AG09319 (cell line): ENCODE data around the gene OR3A2.
"Not testable (repeated sequence)": the region's sequence is repeated elsewhere in the genome, so short reads cannot be mapped to it uniquely, and the experiment has no call there.

ENCODE experiments used
- DNase-seq: peaks from one replicate; pipeline ENCODE4 v3.0.0-alpha.2; 2010; ENCODE audit warnings: low read depth; ENCODE audit errors: extremely low read depth
- CTCF ChIP-seq: IDR thresholded peaks from 2 replicates; pipeline ENCODE4 v1.5.1; 2011; ENCODE audit warnings: low read depth, mild to moderate bottlenecking, inconsistent platforms, low read length, moderate library complexity

The OR3A2 gene

GRCh38 chr17:3318336-3318735, 67.8 kb downstream of the OR3A2 start:
- DNase-seq = no peak
- no peak for TF ChIP-seq CTCF

- no peak for TF ChIP-seq CTCF
- DNase-seq = no peak
Measured at GRCh38 chr17:3316836-3317235, 69.3 kb downstream of the OR3A2 start.

- TF ChIP-seq CTCF = no peak
- no peak for DNase-seq
Measured at GRCh38 chr17:3308603-3309002, 77.5 kb downstream of the OR3A2 start.

GRCh38 chr17:3298260-3298659, 87.8 kb downstream of the OR3A2 start, which contains the start of gene OR3A1:
Gene OR3A1 (minus strand): TSS chr17:3298360. CDS start chr17:3292582, 5,778 bp downstream.
- DNase-seq = no peak
- no peak for TF ChIP-seq CTCF

- TF ChIP-seq CTCF = no peak
- DNase-seq = no peak
Measured at GRCh38 chr17:3295632-3296031, 90.5 kb downstream of the OR3A2 start.

GRCh38 chr17:3293548-3293947, 92.6 kb downstream of the OR3A2 start:
- not testable (repeated sequence) for DNase-seq

GRCh38 chr17:3282901-3283300, 103.2 kb downstream of the OR3A2 start:
- no peak for DNase-seq
- TF ChIP-seq CTCF = no peak

GRCh38 chr17:3276126-3276525, 110.0 kb downstream of the OR3A2 start:
- no peak for TF ChIP-seq CTCF
- DNase-seq = no peak
